ENCODE results near the gene TMEM50B.
"Not testable (repeated sequence)": the region's sequence is repeated elsewhere in the genome, so short reads cannot be mapped to it uniquely, and the experiment has no call there.

TMEM50B gene

DNA sequence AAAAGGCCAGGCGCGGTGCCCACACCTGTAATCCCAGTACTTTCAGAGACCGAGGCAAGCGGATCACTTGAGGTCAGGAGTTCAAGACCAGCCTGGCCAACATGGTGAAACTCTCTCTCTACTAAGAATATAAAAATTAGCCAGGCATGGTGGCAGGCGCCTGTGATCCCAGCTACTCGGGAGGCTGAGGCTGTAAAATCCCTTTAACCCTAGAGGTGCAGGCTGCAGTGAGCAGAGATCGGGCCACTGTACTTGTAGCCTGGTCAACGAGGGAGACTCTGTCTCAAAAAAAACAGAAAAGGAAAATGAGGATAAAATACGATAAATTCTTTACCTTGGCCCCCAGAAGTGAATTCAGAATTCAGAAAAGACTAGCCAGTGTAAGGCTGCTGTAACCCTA lies 1.6 kb downstream of the TMEM50B start:
- Histone ChIP-seq H3K9ac (ENCODE audit: low read length) (no peak overlapping the region), H3K9me3 (ENCODE audit: control insufficient read depth, insufficient read depth, low read depth, low read length) (no peaks in the 10 kb centered on the region), H3K4me3 (ENCODE audit: low read depth, low read length) (peak overlapping the region; percentile 83), H3K27ac (ENCODE audit: low read depth, low read length) (no peak overlapping the region), H3K4me1 (ENCODE audit: control insufficient read depth, insufficient read depth, low read length) (peaks cover 5% of the 10 kb centered on the region; the same call in 1 of the 2 replicates), H3K36me3 (ENCODE audit: control insufficient read depth, insufficient read depth, low read length) (no peaks in the 10 kb centered on the region), H3K27me3 (ENCODE audit: control insufficient read depth, insufficient read depth, low read length) (no peaks in the 10 kb centered on the region)

DNA sequence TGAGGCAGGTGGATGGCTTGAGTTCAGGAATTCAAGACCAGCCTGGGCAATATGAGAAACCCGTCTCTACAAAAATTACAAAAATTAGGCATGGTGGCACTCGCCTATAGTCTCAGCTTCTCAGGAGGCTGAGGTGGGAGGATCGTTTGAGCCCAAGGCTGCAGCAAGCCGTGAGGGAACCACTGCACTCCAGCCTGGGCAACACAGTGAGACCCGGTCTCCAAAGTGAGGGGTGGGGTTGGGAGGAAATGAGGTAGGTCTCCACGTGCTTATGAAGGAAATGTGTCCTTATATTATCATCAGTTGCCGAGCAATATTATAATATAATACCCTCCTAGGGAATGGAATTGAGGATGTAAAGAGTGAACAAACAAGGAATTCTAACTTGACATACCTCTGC lies 2.7 kb downstream of the TMEM50B start:
- no peak overlapping the region for H3K4me3 ChIP-seq (ENCODE audit: low read depth, low read length)
- H3K36me3 ChIP-seq (ENCODE audit: control insufficient read depth, insufficient read depth, low read length), result no peaks in the 10 kb centered on the region
- no peak overlapping the region for H3K27ac ChIP-seq (ENCODE audit: low read depth, low read length)
- H3K4me1 ChIP-seq (ENCODE audit: control insufficient read depth, insufficient read depth, low read length), result peaks cover 5% of the 10 kb centered on the region; the same call in 1 of the 2 replicates
- no peaks in the 10 kb centered on the region for H3K9me3 ChIP-seq (ENCODE audit: control insufficient read depth, insufficient read depth, low read depth, low read length)
- H3K27me3 ChIP-seq (ENCODE audit: control insufficient read depth, insufficient read depth, low read length), result no peaks in the 10 kb centered on the region
- no peak overlapping the region for H3K9ac ChIP-seq (ENCODE audit: low read length)

DNA sequence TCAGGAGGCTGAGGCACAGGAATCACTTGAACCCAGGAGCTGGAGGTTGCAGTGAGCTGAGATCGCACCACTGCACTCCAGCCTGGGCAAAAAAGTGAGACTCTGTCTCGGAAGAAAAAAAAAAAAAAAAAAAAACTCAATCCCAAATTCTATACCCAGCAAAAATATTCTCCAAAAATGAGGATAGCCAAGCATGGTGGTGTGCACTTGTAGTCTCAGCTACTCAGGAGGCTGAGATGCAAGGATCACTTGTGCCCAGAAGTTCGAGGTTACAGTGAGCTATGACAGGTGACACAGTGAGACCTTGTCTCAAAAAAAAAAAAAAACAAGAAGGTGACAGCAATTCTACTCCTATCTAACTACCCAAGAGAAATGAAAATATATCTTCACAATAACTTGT lies 6.4 kb downstream of the TMEM50B start:
- no peaks in the 10 kb centered on the region for H3K27me3 ChIP-seq (ENCODE audit: control insufficient read depth, insufficient read depth, low read length)
- H3K4me3 ChIP-seq (ENCODE audit: low read depth, low read length), result no peak overlapping the region
- no peak overlapping the region for H3K27ac ChIP-seq (ENCODE audit: low read depth, low read length)
- H3K36me3 ChIP-seq (ENCODE audit: control insufficient read depth, insufficient read depth, low read length), result no peaks in the 10 kb centered on the region
- H3K4me1 ChIP-seq (ENCODE audit: control insufficient read depth, insufficient read depth, low read length), result peaks cover 2% of the 10 kb centered on the region; the same call in 1 of the 2 replicates
- no peak overlapping the region for H3K9ac ChIP-seq (ENCODE audit: low read length)
- H3K9me3 ChIP-seq (ENCODE audit: control insufficient read depth, insufficient read depth, low read depth, low read length), result no peaks in the 10 kb centered on the region

DNA sequence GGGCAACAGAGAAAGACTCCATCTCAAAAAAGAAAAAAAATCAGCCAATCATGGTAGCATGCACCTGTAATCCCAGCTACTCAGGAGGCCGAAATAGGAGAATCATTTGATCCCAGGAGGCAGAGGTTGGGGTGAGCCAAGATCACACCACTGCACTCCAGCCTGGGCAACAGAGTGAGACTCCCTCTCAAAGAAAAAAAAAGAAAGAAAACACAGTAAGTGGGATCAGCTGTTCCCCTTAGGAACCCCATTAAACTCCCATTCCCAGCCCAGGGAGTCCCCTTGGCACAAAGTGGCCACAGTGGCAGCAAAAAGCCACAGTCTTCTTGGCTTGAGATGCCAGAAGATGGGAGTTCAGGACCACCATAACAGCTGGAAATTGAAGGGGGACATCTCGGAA lies 9.1 kb downstream of the TMEM50B start:
- Histone ChIP-seq H3K27ac (ENCODE audit: low read depth, low read length) (no peak overlapping the region), H3K4me1 (ENCODE audit: control insufficient read depth, insufficient read depth, low read length) (no peaks in the 10 kb centered on the region), H3K9ac (ENCODE audit: low read length) (no peak overlapping the region), H3K9me3 (ENCODE audit: control insufficient read depth, insufficient read depth, low read depth, low read length) (no peaks in the 10 kb centered on the region), H3K36me3 (ENCODE audit: control insufficient read depth, insufficient read depth, low read length) (no peaks in the 10 kb centered on the region), H3K27me3 (ENCODE audit: control insufficient read depth, insufficient read depth, low read length) (no peaks in the 10 kb centered on the region), H3K4me3 (ENCODE audit: low read depth, low read length) (no peak overlapping the region)

DNA sequence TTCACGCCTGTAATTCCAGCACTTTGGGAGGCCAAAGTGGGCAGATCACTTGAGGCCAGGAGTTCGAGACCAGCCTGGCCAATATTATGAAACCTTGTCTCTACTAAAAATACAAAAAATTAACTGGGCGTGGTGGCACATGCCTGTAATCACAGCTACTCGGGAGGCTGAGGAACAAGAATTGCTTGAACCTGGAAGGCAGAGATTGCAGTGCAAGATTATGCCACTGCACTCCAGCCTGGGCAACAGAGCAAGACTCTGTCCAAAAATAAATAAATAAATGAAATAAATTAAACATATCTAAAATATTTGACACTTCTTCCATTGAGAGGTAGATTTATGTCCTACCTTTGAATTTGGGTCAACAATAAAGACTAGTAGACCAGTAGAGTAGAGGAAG lies 10.6 kb downstream of the TMEM50B start:
- H3K27me3 ChIP-seq (ENCODE audit: control insufficient read depth, insufficient read depth, low read length); H3K9me3 ChIP-seq (ENCODE audit: control insufficient read depth, insufficient read depth, low read depth, low read length); H3K4me3 ChIP-seq (ENCODE audit: low read depth, low read length); H3K4me1 ChIP-seq (ENCODE audit: control insufficient read depth, insufficient read depth, low read length); H3K36me3 ChIP-seq (ENCODE audit: control insufficient read depth, insufficient read depth, low read length); H3K9ac ChIP-seq (ENCODE audit: low read length); H3K27ac ChIP-seq (ENCODE audit: low read depth, low read length): not testable (repeated sequence)

DNA sequence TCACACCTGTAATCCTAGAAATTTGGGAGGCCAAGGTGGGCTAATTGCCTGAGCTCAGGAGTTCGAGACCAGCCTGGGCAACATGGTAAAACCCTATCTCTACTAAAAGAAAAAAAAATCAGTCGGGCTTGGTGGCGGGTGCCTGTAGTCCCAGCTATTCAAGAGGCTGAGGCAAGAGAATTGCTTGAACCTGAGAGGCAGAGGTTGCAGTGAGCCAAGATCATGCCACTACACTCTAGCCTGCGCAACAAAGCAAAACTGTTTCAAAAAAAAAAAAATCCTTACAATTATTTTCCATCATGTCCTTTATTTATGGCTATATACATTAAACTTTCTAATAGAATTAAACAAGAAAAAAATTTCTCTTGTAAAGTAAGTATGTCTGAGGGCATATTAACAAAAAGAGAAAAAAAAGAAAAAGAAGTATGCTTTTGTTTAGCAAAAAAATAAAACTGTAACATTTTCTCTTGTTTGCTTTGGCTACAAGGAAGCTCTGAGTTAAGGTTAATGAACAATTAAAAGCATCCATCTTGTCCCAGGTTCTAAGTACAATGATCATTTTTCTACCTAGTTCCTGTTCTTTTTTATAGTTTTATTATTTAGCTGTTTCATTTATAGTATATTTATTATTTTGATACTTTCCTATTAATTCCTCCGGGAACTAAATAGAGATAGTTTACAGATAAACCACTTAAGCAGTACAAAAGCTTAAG lies 18.1 kb downstream of the TMEM50B start:
- Histone ChIP-seq H3K9ac (ENCODE audit: low read length) (no peak overlapping the region), H3K27ac (ENCODE audit: low read depth, low read length) (no peak overlapping the region), H3K4me1 (ENCODE audit: control insufficient read depth, insufficient read depth, low read length) (no peaks in the 10 kb centered on the region), H3K27me3 (ENCODE audit: control insufficient read depth, insufficient read depth, low read length) (no peaks in the 10 kb centered on the region), H3K36me3 (ENCODE audit: control insufficient read depth, insufficient read depth, low read length) (peaks cover 11% of the 10 kb centered on the region), H3K9me3 (ENCODE audit: control insufficient read depth, insufficient read depth, low read depth, low read length) (no peaks in the 10 kb centered on the region), H3K4me3 (ENCODE audit: low read depth, low read length) (no peak overlapping the region)

DNA sequence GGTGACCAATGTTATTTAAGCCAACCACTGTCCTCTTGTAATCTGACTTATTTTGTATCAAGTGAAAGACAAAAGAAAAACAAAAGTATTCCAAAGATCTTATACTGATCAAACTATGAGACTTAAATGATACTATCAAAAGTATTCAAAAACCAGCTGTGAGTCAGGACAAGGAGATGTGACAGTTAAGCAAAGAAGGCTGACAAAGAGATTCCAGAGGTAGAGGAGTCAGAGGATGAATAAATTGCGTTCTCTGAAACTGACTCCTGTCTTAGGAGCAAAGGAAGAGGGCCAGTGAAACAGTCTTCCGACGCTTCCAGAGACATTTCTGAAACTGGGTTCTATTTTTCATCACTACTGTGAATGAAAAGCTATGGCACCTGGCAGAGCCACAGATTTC lies 20.9 kb downstream of the TMEM50B start:
- no peak overlapping the region for H3K9ac ChIP-seq (ENCODE audit: low read length)
- H3K4me1 ChIP-seq (ENCODE audit: control insufficient read depth, insufficient read depth, low read length), result no peaks in the 10 kb centered on the region; the same call in 1 of the 2 replicates
- H3K4me3 ChIP-seq (ENCODE audit: low read depth, low read length), result no peak overlapping the region
- H3K27ac ChIP-seq (ENCODE audit: low read depth, low read length), result no peak overlapping the region
- H3K9me3 ChIP-seq (ENCODE audit: control insufficient read depth, insufficient read depth, low read depth, low read length), result no peaks in the 10 kb centered on the region
- peaks cover 14% of the 10 kb centered on the region for H3K36me3 ChIP-seq (ENCODE audit: control insufficient read depth, insufficient read depth, low read length)
- H3K27me3 ChIP-seq (ENCODE audit: control insufficient read depth, insufficient read depth, low read length), result no peaks in the 10 kb centered on the region

DNA sequence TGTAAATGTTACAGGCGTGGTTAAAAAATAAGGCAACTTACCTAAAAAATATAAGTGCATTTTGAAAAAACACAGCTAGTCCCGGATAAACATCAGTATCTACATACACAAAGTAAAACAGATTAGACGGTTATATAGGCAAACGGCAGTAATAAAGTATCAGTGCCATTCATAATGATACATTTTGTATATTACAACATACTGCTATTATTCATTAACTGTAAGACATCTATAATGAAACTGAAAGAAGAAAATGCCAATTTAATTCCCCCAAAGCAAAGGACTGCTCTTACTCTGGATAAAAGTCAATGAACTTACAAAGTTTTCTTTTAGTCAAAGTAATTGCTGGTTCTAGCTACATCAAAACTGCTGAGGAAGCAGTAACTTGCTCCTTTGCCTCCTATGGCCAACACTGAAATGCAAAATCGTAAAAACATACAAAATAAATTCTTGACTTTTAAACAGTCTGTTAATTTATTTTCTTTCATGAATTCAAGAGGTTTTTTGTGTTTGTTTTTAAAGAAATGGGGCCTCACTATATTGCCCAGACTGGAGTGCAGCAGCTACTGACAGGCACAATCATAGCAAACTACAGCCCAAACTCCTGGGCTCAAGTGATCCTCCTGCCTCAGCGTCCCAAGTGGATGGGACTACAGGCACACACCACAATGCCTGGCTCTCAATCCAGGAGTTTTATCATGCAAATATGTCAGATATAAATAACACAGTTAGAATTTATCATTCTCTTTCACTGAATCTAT lies 23.9 kb downstream of the TMEM50B start:
- Histone ChIP-seq H3K27ac (ENCODE audit: low read depth, low read length) (no peak overlapping the region), H3K4me1 (ENCODE audit: control insufficient read depth, insufficient read depth, low read length) (no peaks in the 10 kb centered on the region; the same call in 1 of the 2 replicates), H3K27me3 (ENCODE audit: control insufficient read depth, insufficient read depth, low read length) (no peaks in the 10 kb centered on the region), H3K4me3 (ENCODE audit: low read depth, low read length) (no peak overlapping the region), H3K9me3 (ENCODE audit: control insufficient read depth, insufficient read depth, low read depth, low read length) (no peaks in the 10 kb centered on the region), H3K9ac (ENCODE audit: low read length) (no peak overlapping the region), H3K36me3 (ENCODE audit: control insufficient read depth, insufficient read depth, low read length) (peaks cover 10% of the 10 kb centered on the region)

DNA sequence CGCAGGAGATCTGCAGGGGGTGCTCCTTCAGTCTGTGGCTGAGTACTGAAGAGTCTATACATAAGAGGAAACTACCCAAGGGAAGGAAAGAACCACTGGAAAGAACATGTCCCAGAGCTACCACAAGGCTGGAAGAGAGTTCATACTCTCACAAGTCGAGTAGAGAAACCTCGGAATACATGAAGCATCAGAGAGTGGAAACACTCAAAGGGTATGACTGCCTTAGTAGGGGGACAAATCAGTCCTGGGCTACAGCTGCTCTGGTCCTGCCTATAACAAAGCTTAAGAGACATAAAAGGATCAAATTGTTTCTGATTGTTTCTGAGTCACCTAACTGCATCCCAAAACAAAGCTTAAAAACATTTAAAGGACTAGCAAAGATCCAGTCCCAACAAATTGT lies 27.4 kb downstream of the TMEM50B start:
- Histone ChIP-seq H3K4me3 (ENCODE audit: low read depth, low read length) (no peak overlapping the region), H3K27ac (ENCODE audit: low read depth, low read length) (no peak overlapping the region), H3K27me3 (ENCODE audit: control insufficient read depth, insufficient read depth, low read length) (no peaks in the 10 kb centered on the region), H3K4me1 (ENCODE audit: control insufficient read depth, insufficient read depth, low read length) (no peaks in the 10 kb centered on the region; the same call in 1 of the 2 replicates), H3K9ac (ENCODE audit: low read length) (no peak overlapping the region), H3K9me3 (ENCODE audit: control insufficient read depth, insufficient read depth, low read depth, low read length) (no peaks in the 10 kb centered on the region), H3K36me3 (ENCODE audit: control insufficient read depth, insufficient read depth, low read length) (peaks cover 4% of the 10 kb centered on the region; the same call in 1 of the 2 replicates)

DNA sequence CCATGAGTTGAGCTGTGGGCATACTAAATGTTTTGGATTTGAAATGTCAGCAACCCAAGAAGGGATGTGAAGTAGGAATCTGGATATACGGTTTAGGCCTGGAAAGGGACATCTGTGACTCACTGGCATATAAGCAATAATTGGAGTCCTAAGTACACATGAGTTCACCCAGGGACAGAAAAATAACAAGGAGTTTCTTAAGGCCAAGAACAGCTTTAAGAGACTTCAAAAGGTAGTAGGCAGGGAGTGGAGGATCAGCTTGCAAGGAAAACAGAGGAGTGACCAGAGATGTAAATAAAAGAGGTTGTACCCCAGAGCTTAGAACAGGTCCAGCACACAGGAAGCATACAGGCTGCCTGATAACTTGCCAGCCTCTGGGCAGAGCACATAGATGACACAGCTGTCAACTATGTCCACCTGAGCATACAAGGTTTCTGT lies 28.1 kb downstream of the TMEM50B start:
- no peaks in the 10 kb centered on the region for H3K9me3 ChIP-seq (ENCODE audit: control insufficient read depth, insufficient read depth, low read depth, low read length)
- H3K27ac ChIP-seq (ENCODE audit: low read depth, low read length), result no peak overlapping the region
- no peak overlapping the region for H3K9ac ChIP-seq (ENCODE audit: low read length)
- no peak overlapping the region for H3K4me3 ChIP-seq (ENCODE audit: low read depth, low read length)
- H3K36me3 ChIP-seq (ENCODE audit: control insufficient read depth, insufficient read depth, low read length), result peaks cover 4% of the 10 kb centered on the region; the same call in 1 of the 2 replicates
- no peaks in the 10 kb centered on the region; the same call in 1 of the 2 replicates for H3K4me1 ChIP-seq (ENCODE audit: control insufficient read depth, insufficient read depth, low read length)
- no peaks in the 10 kb centered on the region for H3K27me3 ChIP-seq (ENCODE audit: control insufficient read depth, insufficient read depth, low read length)

DNA sequence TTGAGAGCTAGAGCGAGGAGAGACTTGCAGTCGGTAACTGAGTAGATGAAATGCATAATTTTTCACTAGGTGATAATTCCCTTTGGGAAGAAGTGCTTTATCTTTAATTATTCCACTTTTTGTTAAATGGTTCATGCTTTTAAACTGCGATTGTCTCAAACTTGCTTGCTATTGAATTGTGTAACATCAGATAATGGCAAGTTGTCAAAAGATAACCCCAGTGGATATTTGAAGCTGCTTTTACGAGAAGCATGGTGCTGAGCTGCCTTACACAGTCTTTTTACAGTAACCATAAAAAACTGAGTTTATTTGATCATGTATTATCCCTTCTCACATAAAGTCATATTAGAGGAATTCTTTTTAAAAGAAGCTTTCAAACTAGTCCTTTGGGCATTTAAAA lies 30.2 kb downstream of the TMEM50B start:
- Histone ChIP-seq H3K27me3 (ENCODE audit: control insufficient read depth, insufficient read depth, low read length) (no peaks in the 10 kb centered on the region), H3K9ac (ENCODE audit: low read length) (no peak overlapping the region), H3K4me3 (ENCODE audit: low read depth, low read length) (no peak overlapping the region), H3K27ac (ENCODE audit: low read depth, low read length) (no peak overlapping the region), H3K9me3 (ENCODE audit: control insufficient read depth, insufficient read depth, low read depth, low read length) (no peaks in the 10 kb centered on the region), H3K36me3 (ENCODE audit: control insufficient read depth, insufficient read depth, low read length) (no peaks in the 10 kb centered on the region; the same call in none of the 2 replicates), H3K4me1 (ENCODE audit: control insufficient read depth, insufficient read depth, low read length) (no peaks in the 10 kb centered on the region)

Measured in HUES6 (cell line).